ENCODE data around the gene SAXO1.
"Not testable (repeated sequence)": the region's sequence is repeated elsewhere in the genome, so short reads cannot be mapped to it uniquely, and the experiment has no call there.

SAXO1 gene

GRCh38 chr9:18997151-18997550 lies 35.9 kb downstream of the SAXO1 start:
- DNase-seq = no peak

GRCh38 chr9:18996211-18996610 lies 36.8 kb downstream of the SAXO1 start:
- DNase-seq = no peak

- no peak for DNase-seq
Observed at GRCh38 chr9:18994263-18994916, 38.6 kb downstream of the SAXO1 start.

- not testable (repeated sequence) for DNase-seq
Observed at GRCh38 chr9:18991197-18991596, 41.8 kb downstream of the SAXO1 start.

GRCh38 chr9:18990494-18990893 lies 42.5 kb downstream of the SAXO1 start:
- DNase-seq = no peak

GRCh38 chr9:18989865-18990264 lies 43.1 kb downstream of the SAXO1 start:
- DNase-seq = peak; percentile 7 to 54

GRCh38 chr9:18989097-18989496 lies 43.9 kb downstream of the SAXO1 start:
- DNase-seq = no peak

- no peak for DNase-seq
Observed at GRCh38 chr9:18988003-18988402, 45.0 kb downstream of the SAXO1 start.

GRCh38 chr9:18985996-18986395 lies 47.0 kb downstream of the SAXO1 start:
- no peak for DNase-seq

- no peak for DNase-seq
Observed at GRCh38 chr9:18985464-18985951, 47.5 kb downstream of the SAXO1 start.

GRCh38 chr9:18982262-18982620 lies 50.8 kb downstream of the SAXO1 start:
- DNase-seq = no peak

- no peak for DNase-seq
Observed at GRCh38 chr9:18981476-18982261, 51.3 kb downstream of the SAXO1 start.

GRCh38 chr9:18980189-18980588 lies 52.8 kb downstream of the SAXO1 start:
- no peak for DNase-seq

- no peak for DNase-seq
Observed at GRCh38 chr9:18979367-18979766, 53.6 kb downstream of the SAXO1 start.

- DNase-seq = no peak
Observed at GRCh38 chr9:18978188-18978587, 54.8 kb downstream of the SAXO1 start.

GRCh38 chr9:18976709-18977531 lies 56.1 kb downstream of the SAXO1 start:
- no peak for DNase-seq

- no peak for DNase-seq
Observed at GRCh38 chr9:18976221-18976708, 56.7 kb downstream of the SAXO1 start.

GRCh38 chr9:18973348-18973747 lies 59.7 kb downstream of the SAXO1 start:
- DNase-seq = no peak

- no peak for DNase-seq
Observed at GRCh38 chr9:18972675-18973074, 60.3 kb downstream of the SAXO1 start.

GRCh38 chr9:18971909-18972308 lies 61.1 kb downstream of the SAXO1 start:
- no peak for DNase-seq

GRCh38 chr9:18971404-18971803 lies 61.6 kb downstream of the SAXO1 start:
- DNase-seq = no peak

GRCh38 chr9:18970393-18970792 lies 62.6 kb downstream of the SAXO1 start:
- no peak for DNase-seq

- DNase-seq = peak; percentile 32 to 81
Observed at GRCh38 chr9:18969128-18969527, 63.9 kb downstream of the SAXO1 start.

Measured in NCI-H524 (cell line).